HG03469 (cell line): ENCODE results near the gene ACTN3.
"Not testable (repeated sequence)": the region's sequence is repeated elsewhere in the genome, so short reads cannot be mapped to it uniquely, and the experiment has no call there.

ENCODE experiments used
- ATAC-seq: cut with Tn5 transposase; IDR thresholded peaks from one replicate; pipeline ENCODE4 v1.9.1; 2021; ENCODE audit warnings: mild to moderate bottlenecking, moderate library complexity, moderate number of reproducible peaks; ENCODE audit not compliant: unreplicated experiment

The ACTN3 gene

GRCh38 chr11:66546368-66546965 is at the start of gene ACTN3:
ACTN3 (plus strand) TSS chr11:66546903; CDS start chr11:66546938, 35 bp downstream.
- ATAC-seq = no peak

GRCh38 chr11:66497206-66497605 is 49.5 kb upstream of the ACTN3 start:
- ATAC-seq = no peak

DNA sequence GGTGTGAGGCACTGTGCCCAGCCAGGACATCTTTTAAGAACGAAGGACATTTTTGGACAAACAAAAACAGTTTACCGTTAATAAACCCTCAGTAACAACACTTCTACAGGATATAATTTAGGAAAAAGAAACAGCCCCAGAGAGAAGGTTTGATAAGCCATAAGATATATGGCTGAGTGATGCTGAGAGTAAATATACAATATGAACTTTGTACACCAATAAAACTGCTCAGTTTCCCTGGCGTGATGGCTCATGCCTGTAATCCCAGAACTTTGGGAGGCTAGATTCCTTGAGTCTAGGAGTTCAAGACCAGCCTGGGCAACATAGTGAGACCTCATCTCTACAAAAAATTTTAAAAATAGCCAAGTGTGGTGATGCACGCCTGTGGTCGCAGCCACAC is 48.2 kb upstream of the ACTN3 start:
- ATAC-seq = no peak

DNA sequence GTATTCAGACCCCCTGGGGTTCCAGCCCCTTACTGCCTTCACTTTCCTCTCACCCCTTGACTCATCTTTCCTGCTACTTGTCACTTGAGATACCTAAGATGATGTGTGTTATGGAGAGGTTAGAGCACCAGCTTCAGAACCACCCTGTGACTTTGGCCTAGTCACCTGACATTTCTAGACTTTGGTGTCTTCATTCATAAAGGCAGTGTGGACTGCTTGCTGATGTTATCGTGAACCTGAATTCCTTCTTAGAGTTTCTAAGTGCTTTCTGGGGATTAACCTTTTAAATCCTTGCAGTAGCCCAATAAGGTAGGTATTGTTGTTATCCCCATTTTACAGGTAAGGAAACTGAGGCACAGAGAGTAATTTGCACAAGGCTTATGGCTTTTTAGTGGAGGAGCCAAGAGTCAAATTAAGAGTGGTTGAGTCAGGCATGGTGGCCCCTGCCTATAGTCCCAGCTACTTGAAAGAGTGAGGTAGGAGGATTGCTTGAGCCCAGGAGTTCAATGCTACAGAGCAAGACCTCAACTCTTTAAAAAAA is 41.4 kb upstream of the ACTN3 start:
- no peak for ATAC-seq

DNA sequence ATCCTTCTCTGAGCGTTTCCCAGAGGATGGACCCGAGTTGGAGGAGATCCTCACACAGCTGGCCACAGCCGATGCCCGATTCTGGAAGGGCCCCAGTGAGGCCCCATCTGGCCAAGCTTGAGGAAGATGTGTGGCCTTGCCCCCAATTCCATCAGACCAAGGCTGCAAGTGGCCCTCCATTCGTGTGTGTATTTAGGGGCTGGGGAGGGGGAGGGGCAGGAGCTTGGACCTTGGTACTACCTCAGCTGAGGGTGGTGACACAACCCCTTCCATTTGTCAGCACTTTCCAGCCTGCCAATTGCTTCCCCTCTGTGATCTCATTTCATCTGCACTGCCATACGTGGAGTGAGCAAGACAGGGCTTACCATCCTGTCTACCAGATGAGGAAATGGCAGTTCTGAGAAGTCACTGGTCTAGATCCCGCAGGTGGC is 37.6 kb upstream of the ACTN3 start:
- no peak for ATAC-seq

DNA sequence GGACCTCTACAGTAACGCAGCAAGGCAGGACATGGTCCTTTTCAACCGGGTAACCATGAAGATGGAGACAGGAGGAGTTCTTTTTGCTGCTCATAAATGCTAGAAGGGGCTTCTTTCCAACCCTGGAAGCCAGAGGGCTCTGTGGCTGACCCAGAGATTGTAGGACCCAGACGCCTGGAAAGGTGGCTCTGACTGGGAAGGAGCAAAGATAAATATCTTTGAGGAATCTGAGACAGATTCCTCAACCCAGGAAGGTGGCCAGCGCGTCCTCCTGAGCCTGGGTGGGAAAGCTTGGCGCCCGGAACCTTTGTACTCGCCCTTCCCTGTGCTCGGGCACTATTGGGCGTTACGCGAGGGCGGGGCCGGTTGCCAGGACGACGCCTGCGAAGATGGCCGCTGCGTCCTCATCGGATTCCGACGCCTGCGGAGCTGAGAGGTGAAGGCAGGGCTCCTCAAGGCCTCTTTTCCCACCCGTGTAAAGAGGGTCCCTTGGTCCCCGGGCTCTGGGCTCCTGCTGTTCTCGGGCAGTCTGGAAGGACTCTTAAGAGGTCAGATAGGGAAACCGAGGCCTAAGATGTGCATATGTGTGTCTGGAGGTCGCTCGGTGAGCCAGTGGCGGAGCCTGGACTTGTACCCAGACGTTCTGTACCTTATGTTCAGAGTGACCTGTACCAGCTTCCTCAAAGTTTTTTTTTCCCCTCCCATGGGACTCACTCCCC is 36.3 kb upstream of the ACTN3 start, which contains the start of gene BBS1:
TSS of gene BBS1 (plus strand) at position 365 of the 719 bp plus-strand sequence. CDS start at position 390, 25 bp downstream.
- ATAC-seq = no peak

GRCh38 chr11:66510990-66511339 is 35.7 kb upstream of the ACTN3 start:
- ATAC-seq = no peak

GRCh38 chr11:66523611-66524010 is 23.1 kb upstream of the ACTN3 start:
- no peak for ATAC-seq

- no peak for ATAC-seq
These were observed 22.2 kb upstream of the ACTN3 start for GRCh38 chr11:66524304-66525040.

GRCh38 chr11:66529069-66529468 is 17.6 kb upstream of the ACTN3 start:
- no peak for ATAC-seq

DNA sequence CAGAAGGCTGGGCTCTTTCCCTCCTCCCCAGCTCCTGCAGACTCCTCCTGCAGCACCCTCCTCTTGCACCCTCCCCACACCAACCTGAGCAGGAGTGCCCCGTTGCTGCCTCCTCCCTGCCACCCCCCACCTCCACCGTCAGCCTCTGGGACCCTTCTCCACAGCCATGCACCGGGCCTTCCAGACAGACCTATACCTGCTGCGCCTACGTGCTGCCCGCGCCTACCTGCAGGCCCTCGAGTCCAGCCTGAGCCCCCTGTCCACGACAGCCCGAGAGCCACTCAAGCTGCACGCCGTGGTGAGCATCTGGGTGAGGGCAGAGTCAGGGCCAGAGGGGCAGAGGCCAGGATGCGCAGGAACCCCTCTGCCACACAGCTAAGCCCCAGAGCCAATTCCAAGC is 17.0 kb upstream of the ACTN3 start:
- no peak for ATAC-seq

- ATAC-seq = no peak
These were observed 15.6 kb upstream of the ACTN3 start for GRCh38 chr11:66530927-66531709.

- ATAC-seq = no peak
These were observed 14.9 kb upstream of the ACTN3 start for GRCh38 chr11:66531841-66532240.

GRCh38 chr11:66532784-66533183 is 13.9 kb upstream of the ACTN3 start:
- ATAC-seq = no peak

DNA sequence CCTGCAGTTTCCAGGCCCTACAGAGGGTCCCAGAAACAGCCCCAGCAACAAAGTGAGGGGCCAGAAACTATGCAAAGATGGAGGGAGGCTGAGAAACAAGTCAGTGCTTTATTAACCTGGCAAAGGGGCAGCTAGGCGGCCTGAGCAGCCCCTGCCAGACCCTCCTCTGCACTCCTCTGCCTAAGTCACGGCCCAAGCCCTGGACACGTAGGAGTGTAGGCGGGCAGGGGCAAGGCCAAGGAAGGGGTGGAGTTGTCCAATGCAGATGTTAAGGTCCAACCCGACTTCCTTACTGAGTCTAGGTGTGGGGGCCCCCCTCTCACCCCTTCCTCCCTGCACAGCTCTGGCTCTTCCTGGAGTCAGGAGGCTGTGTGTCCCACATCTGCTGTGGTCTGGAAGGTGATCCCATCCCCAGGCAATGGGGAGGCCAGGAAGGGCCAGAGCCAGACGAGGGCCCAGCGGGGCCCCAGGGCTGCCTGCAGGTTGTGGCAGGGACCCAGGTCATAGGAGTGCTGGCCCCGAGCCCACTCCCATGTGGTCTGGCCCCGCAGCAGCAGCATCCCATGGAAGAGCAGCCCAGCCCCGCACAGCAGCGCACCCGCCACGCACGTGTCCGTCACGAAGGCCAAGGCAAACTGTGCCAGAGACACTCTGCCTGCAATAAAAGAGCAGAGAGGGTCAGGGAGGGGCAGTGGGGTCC is 7.4 kb upstream of the ACTN3 start:
- no peak for ATAC-seq

GRCh38 chr11:66539870-66540213 is 6.9 kb upstream of the ACTN3 start:
- ATAC-seq = no peak

GRCh38 chr11:66540598-66540997 is 6.1 kb upstream of the ACTN3 start:
- not testable (repeated sequence) for ATAC-seq

GRCh38 chr11:66541892-66542291 is 4.8 kb upstream of the ACTN3 start:
- ATAC-seq = no peak

DNA sequence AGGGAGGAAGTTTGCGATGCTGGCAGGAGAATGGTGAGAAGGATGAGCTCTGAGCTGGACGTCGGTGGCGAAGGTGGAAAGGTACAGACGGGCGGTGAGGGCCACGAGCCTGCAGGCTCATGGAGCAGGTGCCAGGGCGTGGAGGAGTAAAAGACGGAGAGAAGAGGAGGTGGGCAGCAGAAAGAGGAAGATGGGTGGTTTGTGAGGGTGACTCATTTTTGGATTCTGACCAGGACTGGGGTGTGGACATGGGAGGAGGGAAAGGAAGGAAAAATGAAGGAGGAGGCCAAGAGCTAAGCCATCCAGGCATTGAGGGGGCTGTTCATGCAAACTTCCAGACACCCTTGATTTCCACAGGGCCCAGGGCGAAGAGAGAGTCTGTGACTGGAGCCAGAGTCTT is 4.3 kb upstream of the ACTN3 start:
- no peak for ATAC-seq
